ENCODE results near the gene SLC16A6. TPM values are rescaled to one million over a fixed set of nuclear protein-coding genes. Genes with fewer than 3 reads are reported as not detected.

Gene SLC16A6
- polyA plus RNA-seq, 1 of the 3 experiments (the other 2 are of a cell fraction) = not detected

- Histone ChIP-seq H3K79me2 (ENCODE audit: insufficient read depth) (no peaks in the 10 kb centered on the region), H3K4me2 (no peak overlapping the region), H3K9me2 (no peaks in the 10 kb centered on the region), H3K9me3 (no peaks in the 10 kb centered on the region), H3K4me3 (ENCODE audit: low read depth in 2 of 2, low read length in 1 of 2) (no peak overlapping the region), H3K36me3 (replicated peaks in 1 of 2; ENCODE audit: control insufficient read depth in 1 of 2, insufficient read depth in 2 of 2, low read length in 1 of 2) (no peaks in the 10 kb centered on the region), H4K20me1 (ENCODE audit: insufficient read depth) (no peaks in the 10 kb centered on the region), H3F3A (replicated peaks; ENCODE audit: insufficient read depth) (no peaks in the 10 kb centered on the region), H2AFZ (ENCODE audit: low read depth) (no peak overlapping the region), H3K27ac (ENCODE audit: low read depth in 2 of 2, low read length in 1 of 2) (no peak overlapping the region), H3K27me3 (ENCODE audit: insufficient read depth) (no peaks in the 10 kb centered on the region), H3K9ac (no peak overlapping the region), H3K4me1 (ENCODE audit: control insufficient read depth in 1 of 2, insufficient read depth in 2 of 2, low read depth in 1 of 2, low read length in 1 of 2) (no peaks in the 10 kb centered on the region)
- ChIA-PET CTCF (interaction anchor here (1.7 to 2.3 kb wide), 2 partner anchors 77 to 115 kb away, joined by 5 to 8 read pairs; no protein-coding TSS in a partner anchor), POLR2A (no interaction called here)
- TF ChIP-seq FOSL2 (IDR thresholded peaks at IDR 0.05; ENCODE audit: borderline replicate concordance, low read depth) = no peak
- TF ChIP-seq IRF3 (IDR thresholded peaks at IDR 0.05; ENCODE audit: low read depth, low read length) = no peak
- TF ChIP-seq RCOR1 (IDR thresholded peaks at IDR 0.05; ENCODE audit: low read length) = no peak
- no peak for TF ChIP-seq ELF1 (IDR thresholded peaks at IDR 0.05)
- TF ChIP-seq PBX3 (IDR thresholded peaks at IDR 0.05) = no peak
- TF ChIP-seq POLR2AphosphoS5 (IDR thresholded peaks at IDR 0.05; ENCODE audit: low read depth, low read length) = no peak
- no peak for TF ChIP-seq FOXJ3 (CRISPR knock-in tag; IDR thresholded peaks at IDR 0.05)
- no peak for TF ChIP-seq SIN3A (IDR thresholded peaks at IDR 0.05; ENCODE audit: borderline replicate concordance, low read depth, low read length)
- no peak for TF ChIP-seq EP300 (IDR thresholded peaks at IDR 0.05; ENCODE audit: borderline replicate concordance in 1 of 2, low read depth in 1 of 2, low read length in 1 of 2)
- TF ChIP-seq SMC3 (IDR thresholded peaks at IDR 0.05; ENCODE audit: low read depth, low read length) = no peak
- TF ChIP-seq NFIC (IDR thresholded peaks at IDR 0.05; ENCODE audit: borderline replicate concordance) = no peak
- TF ChIP-seq RFX5 (IDR thresholded peaks at IDR 0.05; ENCODE audit: low read length) = no peak
- no peak for TF ChIP-seq MAX (IDR thresholded peaks at IDR 0.05; ENCODE audit: low read depth)
- TF ChIP-seq USF2 (IDR thresholded peaks at IDR 0.05; ENCODE audit: borderline replicate concordance, low read depth, low read length) = no peak
- TF ChIP-seq TAF1 (IDR thresholded peaks at IDR 0.05; ENCODE audit: borderline replicate concordance, low read depth, low read length) = no peak
- TF ChIP-seq USF1 (IDR thresholded peaks at IDR 0.05; ENCODE audit: borderline replicate concordance, low read depth) = no peak
- TF ChIP-seq NRF1 (IDR thresholded peaks at IDR 0.05; ENCODE audit: low read depth, low read length) = no peak
- no peak for DNase-seq
- 55% methylated on average over 4 of the region's 4 CpGs for WGBS (ENCODE audit: low lambda C conversion rate)
Observed at GRCh38 chr17:68321556-68321954, 30.6 kb upstream of the SLC16A6 start.
